KMS-11 (cell line): ENCODE measurements around the gene WDR26.
"Not testable (repeated sequence)": the region's sequence is repeated elsewhere in the genome, so short reads cannot be mapped to it uniquely, and the experiment has no call there.

Experiments used
- H2AFZ ChIP-seq: fragments of 200-600 bp; sonication (generic); 2 replicates; pipeline ENCODE4 v1.6.1; 2016; ENCODE audit warnings: antibody characterized with exemption, mixed run types, low read depth
- H3K27ac ChIP-seq: fragments of 200-600 bp; sonication (generic); 2 replicates; pipeline ENCODE4 v1.6.1; 2016; ENCODE audit warnings: mild to moderate bottlenecking, mixed run types
- H3K27me3 ChIP-seq: fragments of 200-600 bp; sonication (generic); 2 replicates; pipeline ENCODE4 v1.6.1; 2017; ENCODE audit warnings: mild to moderate bottlenecking, low read depth, mixed run types, moderate library complexity; ENCODE audit not compliant: insufficient read depth
- H3K36me3 ChIP-seq: fragments of 200-600 bp; sonication (generic); 2 replicates; pipeline ENCODE4 v1.6.1; 2017; ENCODE audit warnings: mild to moderate bottlenecking, mixed run types; ENCODE audit not compliant: insufficient read depth
- H3K4me1 ChIP-seq: fragments of 200-600 bp; sonication (generic); 2 replicates; pipeline ENCODE4 v1.6.1; 2016; ENCODE audit warnings: mild to moderate bottlenecking, low read depth, mixed run types; ENCODE audit not compliant: poor library complexity, severe bottlenecking
- H3K4me2 ChIP-seq: fragments of 200-600 bp; sonication (generic); 2 replicates; pipeline ENCODE4 v1.7.0; 2016; ENCODE audit warnings: mild to moderate bottlenecking, mixed run types
- H3K4me3 ChIP-seq: fragments of 200-600 bp; sonication (generic); IDR thresholded peaks from 2 replicates; pipeline ENCODE4 v1.6.1; 2017; ENCODE audit warnings: low read depth, low read length, mixed read lengths; ENCODE audit not compliant: insufficient read depth
- H3K79me2 ChIP-seq: fragments of 200-600 bp; sonication (generic); 2 replicates; pipeline ENCODE4 v1.6.1; 2016; ENCODE audit warnings: low read depth, mixed run types; ENCODE audit not compliant: insufficient read depth
- H3K9ac ChIP-seq: fragments of 200-600 bp; sonication (generic); 2 replicates; pipeline ENCODE4 v1.6.1; 2016; ENCODE audit warnings: mild to moderate bottlenecking, mixed run types
- H4K20me1 ChIP-seq: fragments of 200-600 bp; sonication (generic); 2 replicates; pipeline ENCODE4 v1.6.1; 2016; ENCODE audit warnings: mild to moderate bottlenecking, mixed run types; ENCODE audit not compliant: insufficient read depth
- CTCF ChIP-seq: fragments of 200-600 bp; sonication (generic); conservative IDR thresholded peaks from 2 replicates; pipeline ENCODE4 v1.6.1; 2017; ENCODE audit warnings: low read depth, mild to moderate bottlenecking, antibody characterized with exemption, low read length, moderate library complexity, mixed read lengths

WDR26 gene

GRCh38 chr1:224358237-224358636 is 76.4 kb downstream of the WDR26 start:
- Histone ChIP-seq H3K27me3 (no peaks in the 10 kb centered on the region), H3K27ac (no peak overlapping the region), H3K4me1 (peaks cover 18% of the 10 kb centered on the region), H3K4me2 (peak overlapping the region; percentile 91; the same call in 1 of the 2 replicates), H3K79me2 (peaks cover 26% of the 10 kb centered on the region; the same call in 1 of the 2 replicates), H3K36me3 (no peaks in the 10 kb centered on the region), H2AFZ (no peak overlapping the region), H3K4me3 (no peak overlapping the region), H4K20me1 (no peaks in the 10 kb centered on the region), H3K9ac (no peak overlapping the region)
- no peak for TF ChIP-seq CTCF

DNA sequence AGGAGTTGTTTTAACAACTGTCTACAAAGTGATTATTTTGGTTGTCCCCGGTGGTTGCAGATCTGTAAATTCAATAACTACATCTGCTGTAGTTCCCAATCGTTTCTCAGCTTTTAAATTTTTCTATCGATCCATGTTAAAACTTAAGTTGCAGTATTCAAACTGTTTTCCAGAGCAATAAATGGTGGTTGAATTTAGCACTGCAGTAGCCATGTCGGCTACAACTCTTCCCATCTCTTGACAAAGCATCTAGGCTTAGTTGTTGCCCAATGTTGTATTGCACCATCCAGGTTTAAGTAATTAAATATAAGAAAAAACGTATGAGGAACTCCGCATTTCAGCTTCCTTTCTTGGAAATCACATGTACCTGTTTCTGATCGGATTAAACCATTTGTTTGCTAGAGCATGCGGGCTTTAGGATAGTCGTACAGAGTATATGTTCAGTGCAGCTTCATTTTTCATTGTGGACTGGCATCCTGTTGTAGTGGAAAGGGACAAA is 76.9 kb downstream of the WDR26 start:
- peak overlapping the region; percentile 17; the same call in 1 of the 2 replicates for H3K9ac ChIP-seq
- H2AFZ ChIP-seq = peak overlapping the region; percentile 83
- peak overlapping the region; percentile 97 for H3K4me3 ChIP-seq
- H3K27ac ChIP-seq = no peak overlapping the region
- H3K36me3 ChIP-seq = no peaks in the 10 kb centered on the region
- no peak for TF ChIP-seq CTCF
- H3K27me3 ChIP-seq = no peaks in the 10 kb centered on the region
- peaks cover 26% of the 10 kb centered on the region; the same call in 1 of the 2 replicates for H3K79me2 ChIP-seq
- peak overlapping the region; percentile 91 for H3K4me2 ChIP-seq
- peaks cover 18% of the 10 kb centered on the region for H3K4me1 ChIP-seq
- no peaks in the 10 kb centered on the region for H4K20me1 ChIP-seq

DNA sequence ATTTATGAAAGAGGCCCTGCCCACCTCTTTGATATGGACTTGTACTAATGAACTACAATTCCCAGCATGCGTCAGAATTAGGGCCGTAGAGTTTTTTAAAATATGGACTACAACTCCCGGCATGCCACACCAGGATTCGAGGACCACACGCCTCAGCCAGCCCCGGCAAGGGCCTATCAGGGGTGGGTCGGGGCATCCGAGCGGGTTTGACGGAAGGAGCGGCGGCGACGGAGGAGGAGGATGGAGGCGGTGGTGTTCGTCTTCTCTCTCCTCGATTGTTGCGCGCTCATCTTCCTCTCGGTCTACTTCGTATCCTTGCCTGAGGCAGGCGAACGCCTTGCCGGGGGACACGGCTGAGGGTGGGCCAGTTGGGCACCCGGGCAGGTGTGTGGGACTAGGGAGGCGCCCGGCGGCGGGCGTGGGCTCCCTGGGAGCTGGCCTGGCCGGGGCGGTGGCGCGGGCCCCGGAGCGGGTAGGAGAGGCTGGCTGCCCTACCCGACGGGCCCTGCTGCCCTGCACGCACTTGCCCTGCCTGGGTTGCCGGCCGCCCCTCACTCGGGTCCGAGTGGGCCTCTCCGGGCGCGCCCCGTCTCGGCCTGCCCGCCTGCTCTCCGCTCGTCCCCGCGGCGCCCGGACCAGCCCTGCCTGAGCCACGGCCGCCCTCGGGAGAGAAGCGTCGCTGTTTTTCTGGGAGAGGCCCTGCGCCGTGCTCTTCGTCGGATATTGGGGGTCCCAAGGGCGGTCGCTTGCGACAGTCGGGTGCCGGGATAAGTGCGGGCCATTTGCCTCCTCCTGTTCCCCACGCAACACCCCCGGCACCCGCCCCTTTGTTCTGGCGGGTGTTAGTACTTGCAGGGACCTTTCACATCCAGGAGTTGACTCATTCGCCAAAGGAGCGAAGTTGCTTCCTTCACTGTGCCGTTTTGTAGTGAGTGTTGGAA is 77.6 kb downstream of the WDR26 start, which contains the start of gene CNIH4:
TSS of gene CNIH4 (plus strand) at position 195 of the 941 bp plus-strand sequence. CDS start at position 241, 46 bp downstream.
- H3K27ac ChIP-seq = no peak within 1 kb of the TSS
- peaks cover 18% of the 10 kb centered on the region for H3K4me1 ChIP-seq
- peaks cover 26% of the 10 kb centered on the region; the same call in 1 of the 2 replicates for H3K79me2 ChIP-seq
- H3K9ac ChIP-seq = peak within 1 kb of the TSS; percentile 17; the same call in 1 of the 2 replicates
- no peaks in the 10 kb centered on the region for H3K27me3 ChIP-seq
- H3K4me3 ChIP-seq = peak within 1 kb of the TSS; percentile 97
- peak within 1 kb of the TSS; percentile 91 for H3K4me2 ChIP-seq
- peak within 1 kb of the TSS; percentile 83 for H2AFZ ChIP-seq
- H3K36me3 ChIP-seq = no peaks in the 10 kb centered on the region
- no peaks in the 10 kb centered on the region for H4K20me1 ChIP-seq
- no peak for TF ChIP-seq CTCF

- no peaks in the 10 kb centered on the region for H4K20me1 ChIP-seq
- no peaks in the 10 kb centered on the region for H3K36me3 ChIP-seq
- peaks cover 18% of the 10 kb centered on the region for H3K4me1 ChIP-seq
- no peak overlapping the region for H3K9ac ChIP-seq
- no peaks in the 10 kb centered on the region for H3K27me3 ChIP-seq
- no peak overlapping the region for H3K4me3 ChIP-seq
- no peak for TF ChIP-seq CTCF
- H3K79me2 ChIP-seq = peaks cover 17% of the 10 kb centered on the region; the same call in 1 of the 2 replicates
- no peak overlapping the region for H3K27ac ChIP-seq
- no peak overlapping the region for H2AFZ ChIP-seq
- H3K4me2 ChIP-seq = no peak overlapping the region
Measured at GRCh38 chr1:224353975-224354925, 80.3 kb downstream of the WDR26 start.

GRCh38 chr1:224352436-224353085 is 82.0 kb downstream of the WDR26 start:
- H3K27me3 ChIP-seq, H2AFZ ChIP-seq, H3K4me2 ChIP-seq, H3K4me1 ChIP-seq, H3K27ac ChIP-seq, H3K4me3 ChIP-seq, H3K9ac ChIP-seq, H3K79me2 ChIP-seq, H4K20me1 ChIP-seq, H3K36me3 ChIP-seq: not testable (repeated sequence)

GRCh38 chr1:224349716-224350115 is 84.9 kb downstream of the WDR26 start:
- H3K4me3 ChIP-seq, H4K20me1 ChIP-seq, H3K4me1 ChIP-seq, H3K36me3 ChIP-seq, H3K9ac ChIP-seq, H3K27me3 ChIP-seq, H3K27ac ChIP-seq, H3K4me2 ChIP-seq, H3K79me2 ChIP-seq, H2AFZ ChIP-seq: not testable (repeated sequence)
